ENCODE data around the gene SUSD6.

SUSD6 gene

DNA sequence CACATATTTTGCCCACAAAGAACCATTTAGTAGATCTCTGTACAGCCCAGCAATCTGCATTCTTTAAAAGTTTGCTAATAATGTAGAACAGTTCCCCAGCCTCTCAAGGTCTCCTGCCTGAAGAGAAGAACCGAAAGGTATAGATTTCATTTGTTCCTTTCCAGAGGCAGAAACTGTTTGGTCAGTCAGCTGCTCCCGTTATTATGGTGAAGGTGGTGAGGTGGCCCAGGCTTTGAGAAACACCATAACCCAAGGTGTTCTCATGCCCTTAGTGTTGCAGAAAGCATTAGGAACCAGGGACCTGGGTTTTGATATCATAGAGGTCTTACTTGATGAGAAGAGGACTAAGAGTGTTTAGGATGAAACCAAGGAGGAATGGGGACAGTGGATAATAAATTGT is 65.3 kb downstream of the SUSD6 start:
- H3K4me3 ChIP-seq (ENCODE audit: low read depth, low read length) = no peak overlapping the region
- TF ChIP-seq, protein P1, sequence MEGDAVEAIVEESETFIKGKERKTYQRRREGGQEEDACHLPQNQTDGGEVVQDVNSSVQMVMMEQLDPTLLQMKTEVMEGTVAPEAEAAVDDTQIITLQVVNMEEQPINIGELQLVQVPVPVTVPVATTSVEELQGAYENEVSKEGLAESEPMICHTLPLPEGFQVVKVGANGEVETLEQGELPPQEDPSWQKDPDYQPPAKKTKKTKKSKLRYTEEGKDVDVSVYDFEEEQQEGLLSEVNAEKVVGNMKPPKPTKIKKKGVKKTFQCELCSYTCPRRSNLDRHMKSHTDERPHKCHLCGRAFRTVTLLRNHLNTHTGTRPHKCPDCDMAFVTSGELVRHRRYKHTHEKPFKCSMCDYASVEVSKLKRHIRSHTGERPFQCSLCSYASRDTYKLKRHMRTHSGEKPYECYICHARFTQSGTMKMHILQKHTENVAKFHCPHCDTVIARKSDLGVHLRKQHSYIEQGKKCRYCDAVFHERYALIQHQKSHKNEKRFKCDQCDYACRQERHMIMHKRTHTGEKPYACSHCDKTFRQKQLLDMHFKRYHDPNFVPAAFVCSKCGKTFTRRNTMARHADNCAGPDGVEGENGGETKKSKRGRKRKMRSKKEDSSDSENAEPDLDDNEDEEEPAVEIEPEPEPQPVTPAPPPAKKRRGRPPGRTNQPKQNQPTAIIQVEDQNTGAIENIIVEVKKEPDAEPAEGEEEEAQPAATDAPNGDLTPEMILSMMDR (IDR thresholded peaks at IDR 0.05; ENCODE audit: low read depth, low read length) = no peak
- in situ Hi-C loops (cut with HindIII; ENCODE audit: low sequenced_read_pairs) = no loop called here
- no peak for DNase-seq (ENCODE audit: low read depth, low spot score)

DNA sequence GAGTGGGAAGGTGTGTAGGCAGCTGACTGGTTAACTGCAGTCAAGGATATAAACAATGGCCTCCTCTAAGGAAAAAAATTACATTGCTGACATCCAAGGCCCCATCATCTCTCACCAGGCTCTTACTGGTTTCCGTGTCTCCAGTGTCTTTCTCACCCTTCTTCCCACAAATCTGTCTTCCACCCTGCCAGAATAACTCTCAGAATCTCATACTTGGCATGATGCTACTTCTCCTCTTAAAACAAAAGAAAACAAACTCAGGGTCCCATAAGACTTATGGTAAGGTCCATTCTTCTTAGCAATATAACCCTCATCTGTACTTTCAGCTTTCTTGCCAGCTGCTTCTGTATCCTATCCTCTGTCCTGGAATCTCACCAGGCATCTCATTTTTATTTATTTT is 68.9 kb downstream of the SUSD6 start:
- DNase-seq (ENCODE audit: low read depth, low spot score) = no peak
- in situ Hi-C loops (cut with HindIII; ENCODE audit: low sequenced_read_pairs) = no loop called here
- H3K4me3 ChIP-seq (ENCODE audit: low read depth, low read length) = no peak overlapping the region
- TF ChIP-seq, protein P1 (IDR thresholded peaks at IDR 0.05; ENCODE audit: low read depth, low read length) = no peak

DNA sequence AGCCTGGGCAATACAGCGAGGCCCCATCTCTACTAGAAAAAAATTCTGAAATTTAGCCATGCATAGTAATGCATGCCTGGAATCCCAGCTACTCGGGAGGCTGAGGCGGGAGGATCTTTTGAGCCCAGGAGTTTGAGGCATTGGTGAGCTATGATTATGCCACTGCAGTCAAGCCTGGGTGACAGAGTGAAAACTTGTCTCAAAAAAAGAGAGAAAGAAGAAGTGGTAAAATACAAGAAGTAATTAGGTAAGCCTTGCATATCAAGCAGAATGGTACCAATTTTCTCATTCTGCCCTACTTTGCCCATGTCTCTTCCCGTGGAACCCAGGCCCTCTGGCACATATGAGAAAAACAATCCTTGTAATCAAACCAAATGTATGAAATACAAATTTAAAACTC is 70.7 kb downstream of the SUSD6 start:
- no peak overlapping the region for H3K4me3 ChIP-seq (ENCODE audit: low read depth, low read length)
- TF ChIP-seq, protein P1 (IDR thresholded peaks at IDR 0.05; ENCODE audit: low read depth, low read length) = no peak
- DNase-seq (ENCODE audit: low read depth, low spot score) = no peak
- in situ Hi-C loops (cut with HindIII; ENCODE audit: low sequenced_read_pairs) = no loop called here

DNA sequence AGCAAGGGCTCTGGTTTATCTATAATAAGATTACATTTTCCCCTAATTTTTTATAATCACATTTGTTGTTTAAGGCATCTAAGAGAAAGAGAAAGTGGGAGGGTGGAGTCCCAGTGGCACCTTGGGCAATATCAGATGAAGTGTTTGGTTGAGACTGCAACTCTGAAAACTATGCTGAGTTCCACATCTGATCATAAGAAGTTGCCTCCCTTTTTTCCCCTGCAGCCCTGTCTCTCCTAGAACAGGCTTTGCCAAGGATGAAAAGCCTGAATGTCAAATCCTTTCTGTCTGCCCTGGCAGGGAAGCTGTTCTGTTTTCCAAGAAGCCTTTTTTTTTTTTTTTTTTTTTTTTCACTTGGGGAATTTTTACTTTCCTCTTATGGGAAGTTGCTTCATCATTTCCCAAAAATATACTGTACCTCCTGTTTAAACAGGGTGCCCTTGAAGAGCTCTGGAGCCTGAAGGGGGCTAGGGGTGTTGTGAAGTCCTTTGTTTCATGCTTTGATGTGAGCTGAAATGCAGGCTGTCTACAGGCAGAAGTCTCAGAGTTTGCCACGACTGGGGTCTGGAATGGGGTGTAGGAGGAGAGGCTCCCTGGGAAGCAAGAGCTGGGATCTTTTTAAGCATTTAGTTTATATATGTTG is 71.3 kb downstream of the SUSD6 start:
- no peak overlapping the region for H3K4me3 ChIP-seq (ENCODE audit: low read depth, low read length)
- in situ Hi-C loops (cut with HindIII; ENCODE audit: low sequenced_read_pairs) = no loop called here
- DNase-seq (ENCODE audit: low read depth, low spot score) = no peak
- TF ChIP-seq, protein P1 (IDR thresholded peaks at IDR 0.05; ENCODE audit: low read depth, low read length) = no peak

DNA sequence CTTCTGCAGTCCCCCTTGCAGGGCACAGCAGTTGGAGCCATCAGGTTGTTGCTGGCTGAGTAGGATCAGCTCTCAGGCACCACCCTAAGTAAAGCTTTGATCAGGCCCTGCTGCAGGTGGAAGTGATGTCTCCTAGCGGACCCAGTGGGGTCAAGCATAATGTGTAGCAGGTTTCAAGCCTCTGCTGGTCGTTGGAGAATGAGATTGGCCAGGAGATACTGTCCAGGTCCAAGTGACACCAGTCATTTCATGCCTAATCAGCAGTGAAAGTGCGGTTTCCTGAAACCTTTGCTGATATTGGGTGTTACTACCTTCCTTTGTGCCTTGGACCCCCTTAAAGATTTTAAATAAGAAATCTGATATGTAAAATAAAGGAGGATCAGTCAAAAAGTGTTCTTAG is 72.6 kb downstream of the SUSD6 start:
- TF ChIP-seq, protein P1 (IDR thresholded peaks at IDR 0.05; ENCODE audit: low read depth, low read length) = no peak
- H3K4me3 ChIP-seq (ENCODE audit: low read depth, low read length) = no peak overlapping the region
- no peak for DNase-seq (ENCODE audit: low read depth, low spot score)
- in situ Hi-C loops (cut with HindIII; ENCODE audit: low sequenced_read_pairs) = no loop called here

DNA sequence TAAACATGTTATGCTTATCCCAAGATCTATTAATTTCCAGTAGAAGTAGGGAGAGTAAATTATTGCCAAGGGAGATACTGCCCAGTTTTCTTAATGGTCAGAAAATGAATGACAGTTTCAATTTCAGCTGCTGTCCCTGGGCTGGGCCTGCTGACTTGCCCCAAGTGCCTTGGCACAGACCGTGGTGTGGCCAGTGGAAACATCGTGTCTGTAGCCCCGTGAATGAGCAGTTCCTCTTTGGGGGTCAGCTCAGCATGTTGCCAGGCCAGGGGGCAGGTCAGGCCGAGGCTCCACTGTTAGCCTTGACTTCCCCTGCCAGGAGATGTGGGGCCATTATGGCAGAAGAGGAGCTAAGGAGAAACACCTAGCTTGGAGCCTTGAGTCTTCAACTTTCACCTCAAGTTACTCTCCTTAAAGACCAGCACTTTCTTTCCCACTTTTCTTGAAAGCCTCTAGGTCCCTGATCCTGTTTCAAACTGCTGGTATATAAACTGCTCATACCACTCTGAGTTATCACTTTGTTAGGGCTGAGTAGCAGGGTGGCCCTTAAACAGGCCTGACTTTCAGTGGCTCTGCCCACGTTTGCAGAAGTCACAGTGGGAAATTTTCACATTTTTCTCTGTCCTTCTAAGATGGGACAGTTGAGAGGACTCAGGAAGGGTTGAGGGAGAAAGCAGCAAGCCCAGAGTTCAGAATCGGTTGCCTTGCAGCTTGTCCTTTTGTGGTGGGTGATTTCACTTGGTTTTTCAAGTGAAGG is 73.2 kb downstream of the SUSD6 start:
- DNase-seq (ENCODE audit: low read depth, low spot score) = no peak
- TF ChIP-seq, protein P1 (IDR thresholded peaks at IDR 0.05; ENCODE audit: low read depth, low read length) = no peak
- in situ Hi-C loops (cut with HindIII; ENCODE audit: low sequenced_read_pairs) = no loop called here
- no peak overlapping the region for H3K4me3 ChIP-seq (ENCODE audit: low read depth, low read length)

Data from astrocyte of the spinal cord (primary cell).